Uterine smooth muscle cell (primary cell): ENCODE measurements around the gene KCNT2. TPM values are rescaled to one million over a fixed set of nuclear protein-coding genes. Genes with fewer than 3 reads are reported as not detected.

ENCODE experiments used
- total RNA-seq: library from RNA; depleted of rRNA; stranded (reverse); fragments of >200 nt; gene quantifications from 2 replicates; pipeline ENCODE4 v1.2.3, GENCODE V29; 2014

KCNT2 gene
- 1.8 and 6.0 TPM in 2 replicates for total RNA-seq

DNA sequence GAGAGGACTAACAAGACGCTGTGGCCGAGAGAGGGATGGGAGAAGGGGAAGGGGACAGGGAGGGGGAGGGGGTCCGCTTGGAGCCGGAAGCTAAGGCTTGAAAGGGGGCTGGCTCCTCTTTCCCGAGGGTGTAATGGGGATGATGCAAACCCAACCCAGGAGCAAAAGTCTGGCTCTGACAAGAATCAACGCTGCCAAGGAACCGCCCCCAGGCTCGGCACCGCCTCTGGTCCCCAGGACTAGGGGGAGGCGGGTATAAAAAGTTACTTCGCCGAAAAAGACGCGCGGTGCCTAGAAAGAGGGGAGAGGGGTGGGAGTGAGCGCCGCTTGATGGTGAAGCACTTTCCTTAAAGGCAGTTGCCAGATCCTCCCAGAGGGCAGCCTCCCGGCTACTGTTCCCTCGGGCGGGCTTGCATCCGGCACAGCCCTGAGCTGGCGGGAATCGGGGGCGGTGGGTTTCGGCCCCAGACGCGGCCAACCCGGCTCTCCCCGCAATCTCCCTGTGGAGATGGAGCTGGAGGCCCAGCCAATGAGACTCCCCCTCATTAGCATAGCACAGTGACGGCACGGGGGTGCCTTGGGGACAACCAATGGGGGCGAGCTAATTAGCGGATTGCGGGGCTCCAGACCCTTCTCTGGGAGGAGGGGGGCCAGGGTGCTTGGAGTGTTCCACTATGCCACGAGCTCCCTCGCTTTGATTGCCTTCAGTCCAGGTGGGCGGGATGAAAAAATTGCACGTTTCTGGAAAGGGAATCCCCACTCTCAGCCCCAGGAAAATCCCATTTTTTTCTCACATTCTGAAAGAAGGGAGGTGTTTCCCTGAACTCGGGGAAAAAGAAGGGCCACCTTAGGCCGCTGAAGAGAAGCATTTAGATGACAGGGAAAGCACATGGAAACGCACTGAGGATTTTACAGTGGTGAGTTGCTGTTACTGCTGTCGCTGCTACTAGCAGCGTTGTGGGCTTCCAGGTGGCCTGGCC, at the start of gene KCNT2:
Gene KCNT2 (minus strand): TSS at position 51 of the 980 bp plus-strand sequence. CDS start 131 bp downstream, outside the sequence.

DNA sequence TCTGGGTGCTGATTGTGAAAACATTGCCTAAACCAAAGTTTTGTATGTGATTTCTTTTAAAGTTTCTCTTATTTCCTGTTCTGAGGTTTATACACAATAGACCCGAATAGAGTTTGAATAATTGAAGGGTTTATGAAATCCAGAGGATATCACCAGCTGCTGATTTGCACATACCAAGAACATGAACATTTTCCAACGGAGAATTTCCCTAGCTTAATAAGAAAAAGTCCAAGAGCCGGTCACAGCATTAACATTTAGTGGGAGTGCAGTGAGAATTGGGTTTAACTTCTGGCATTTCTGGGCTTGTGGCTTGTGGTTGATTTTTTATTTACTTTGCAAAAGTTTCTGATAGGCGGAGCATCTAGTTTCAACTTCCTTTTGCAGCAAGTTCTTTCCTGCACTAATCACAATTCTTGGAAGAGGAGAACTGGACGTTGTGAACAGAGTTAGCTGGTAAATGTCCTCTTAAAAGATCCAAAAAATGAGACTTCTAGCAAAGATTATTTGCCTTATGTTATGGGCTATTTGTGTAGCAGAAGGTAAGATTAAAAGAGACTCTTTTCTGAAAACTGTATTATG, 43.5 kb upstream of the KCNT2 start, which contains the start of gene CFH:
Gene CFH (plus strand): TSS at position 407 of the 579 bp plus-strand sequence. CDS start 75 bp downstream, at position 482.

Other genes with a start within 250 kb of the KCNT2 start
- 51.7 and 62.7 TPM in 2 replicates for gene CFH, start 43.6 kb upstream of the KCNT2 start, total RNA-seq
- not detected in 2 replicates for gene CFHR3, start 166.4 kb upstream of the KCNT2 start, total RNA-seq
- 0.11 and 0.25 TPM in 2 replicates for gene CFHR1, start 211.3 kb upstream of the KCNT2 start, total RNA-seq